ENCODE measurements around the gene GPR25.

DNA sequence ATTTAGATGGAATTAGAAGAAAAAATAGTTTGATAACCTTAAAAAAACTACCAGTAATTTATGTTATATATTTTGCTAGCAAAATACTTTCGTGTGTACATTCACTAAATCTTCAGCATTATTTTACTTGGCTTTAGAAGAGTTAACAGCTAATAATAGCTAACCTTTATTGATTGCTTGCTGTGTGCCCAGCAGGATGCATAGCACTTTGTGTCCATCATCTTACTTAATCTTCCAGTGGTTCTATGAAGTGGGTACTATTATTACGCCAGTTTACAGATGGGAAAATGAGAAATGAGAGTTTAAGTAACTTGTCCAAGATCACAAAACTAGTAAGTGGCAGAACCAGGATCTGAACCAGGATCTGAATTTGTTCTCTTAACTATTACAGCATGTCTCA lies 41.7 kb upstream of the GPR25 start:
- TF ChIP-seq, protein P1, sequence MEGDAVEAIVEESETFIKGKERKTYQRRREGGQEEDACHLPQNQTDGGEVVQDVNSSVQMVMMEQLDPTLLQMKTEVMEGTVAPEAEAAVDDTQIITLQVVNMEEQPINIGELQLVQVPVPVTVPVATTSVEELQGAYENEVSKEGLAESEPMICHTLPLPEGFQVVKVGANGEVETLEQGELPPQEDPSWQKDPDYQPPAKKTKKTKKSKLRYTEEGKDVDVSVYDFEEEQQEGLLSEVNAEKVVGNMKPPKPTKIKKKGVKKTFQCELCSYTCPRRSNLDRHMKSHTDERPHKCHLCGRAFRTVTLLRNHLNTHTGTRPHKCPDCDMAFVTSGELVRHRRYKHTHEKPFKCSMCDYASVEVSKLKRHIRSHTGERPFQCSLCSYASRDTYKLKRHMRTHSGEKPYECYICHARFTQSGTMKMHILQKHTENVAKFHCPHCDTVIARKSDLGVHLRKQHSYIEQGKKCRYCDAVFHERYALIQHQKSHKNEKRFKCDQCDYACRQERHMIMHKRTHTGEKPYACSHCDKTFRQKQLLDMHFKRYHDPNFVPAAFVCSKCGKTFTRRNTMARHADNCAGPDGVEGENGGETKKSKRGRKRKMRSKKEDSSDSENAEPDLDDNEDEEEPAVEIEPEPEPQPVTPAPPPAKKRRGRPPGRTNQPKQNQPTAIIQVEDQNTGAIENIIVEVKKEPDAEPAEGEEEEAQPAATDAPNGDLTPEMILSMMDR (IDR thresholded peaks at IDR 0.05 in 2 of 3, conservative IDR thresholded peaks at IDR 0.05 in 1 of 3; ENCODE audit: borderline replicate concordance in 1 of 3, insufficient read depth in 1 of 3, low read depth in 2 of 3, low read length in 2 of 3): no peak
- TF ChIP-seq POLR2AphosphoS5 (IDR thresholded peaks at IDR 0.05; ENCODE audit: low read depth, low read length): no peak
- no peak for TF ChIP-seq EZH2 (IDR thresholded peaks at IDR 0.05)
- TF ChIP-seq SRF (IDR thresholded peaks at IDR 0.05; ENCODE audit: low read depth): no peak
- TF ChIP-seq JUND (IDR thresholded peaks at IDR 0.05): no peak
- no peak for TF ChIP-seq ZNF274 (IDR thresholded peaks at IDR 0.05; ENCODE audit: low read depth, low read length)
- TF ChIP-seq POLR2A (IDR thresholded peaks at IDR 0.05; ENCODE audit: borderline replicate concordance, extremely low read depth, insufficient read depth, insufficient read length): no peak
- no peak for TF ChIP-seq EZH2phosphoT487 (IDR thresholded peaks at IDR 0.05; ENCODE audit: borderline replicate concordance)
- no peak for TF ChIP-seq ELF1 (IDR thresholded peaks at IDR 0.05; ENCODE audit: borderline replicate concordance, low read depth)

Data from HCT116 (cell line).